H1 (cell line): ENCODE data around the gene PSORS1C1. TPM values are rescaled to one million over a fixed set of nuclear protein-coding genes. Genes with fewer than 3 reads are reported as not detected.

ENCODE experiments used
- CREB1 ChIP-seq: IDR thresholded peaks from 2 replicates; pipeline ENCODE4 v1.6.1; 2012; ENCODE audit warnings: inconsistent platforms
- E2F6 ChIP-seq: IDR thresholded peaks from 2 replicates; pipeline ENCODE4 v1.6.1; 2012; ENCODE audit warnings: inconsistent platforms
- NANOG ChIP-seq: IDR thresholded peaks from 2 replicates; pipeline ENCODE4 v1.6.1; 2011; ENCODE audit warnings: low read length, low read depth, mild to moderate bottlenecking, inconsistent platforms; ENCODE audit not compliant: insufficient read depth, poor library complexity, severe bottlenecking
- SIRT6 ChIP-seq: IDR thresholded peaks from one replicate; pipeline ENCODE4 v1.7.1; 2012; ENCODE audit warnings: low read length, inconsistent platforms
- TAF7 ChIP-seq: optimal IDR thresholded peaks from 2 replicates; pipeline ENCODE3; 2011; ENCODE audit warnings: low read depth, mild to moderate bottlenecking, inconsistent platforms, low read length, moderate library complexity, borderline replicate concordance
- polyA plus RNA-seq, 7 experiments: library from polyadenylated mRNA; depleted of rRNA in 3 of 7; stranded (reverse) in 5 of 7; unstranded in 2 of 7; fragments of >200 nt in 5 of 7; fragments of 200-250 nt in 2 of 7; gene quantifications; 1 replicate in 5 of 7; 2 replicates in 1 of 7; 4 replicates in 1 of 7; pipeline versions ENCODE4 v1.2.1 to v1.2.3, GENCODE V29; 2011 to 2013; ENCODE audit warnings: missing spikeins in 2 of 7, mixed read lengths in 2 of 7
- total RNA-seq: library from RNA; stranded (reverse); fragmentation: NEBNext Ultra II Directional; extraction: Animal tissue kit (Norgen Biotek cat#: 25700); gene quantifications from 2 replicates; pipeline ENCODE4 v1.2.1, GENCODE V29; 2021

Gene PSORS1C1
- total and polyA plus RNA-seq, 2 of the 8 experiments (the other 6 are each of a cell fraction or from before 2014, with no cell fraction given), result 0.12 to 0.52 TPM

DNA sequence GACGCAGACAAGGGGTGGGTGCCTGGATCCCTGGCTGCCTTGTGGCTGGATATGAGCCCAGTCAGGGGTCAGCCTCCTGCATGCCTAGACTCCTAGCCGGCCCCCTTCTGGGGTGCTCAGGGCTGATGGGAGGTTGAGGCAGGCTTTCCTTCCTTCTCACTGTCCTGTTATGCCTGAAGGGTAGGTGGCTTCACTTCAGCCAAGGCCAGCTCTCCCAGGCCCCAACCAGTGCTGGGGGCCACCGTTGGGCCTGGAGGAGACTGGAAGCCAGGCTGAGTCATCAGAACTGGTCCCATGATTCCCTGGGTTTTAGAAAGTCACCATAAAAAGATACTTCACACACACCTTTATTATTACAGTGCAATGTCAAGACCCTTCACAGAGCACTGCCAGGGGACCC, 58.8 kb downstream of the PSORS1C1 start (continued):
- TF ChIP-seq TAF7, result no peak
- no peak for TF ChIP-seq NANOG
- TF ChIP-seq E2F6, result no peak
- TF ChIP-seq CREB1, result no peak
- TF ChIP-seq SIRT6, result no peak
